ENCODE results near the gene PPP1CC. TPM values are rescaled to one million over a fixed set of nuclear protein-coding genes. Genes with fewer than 3 reads are reported as not detected.

PPP1CC gene
- polyA plus RNA-seq, 1 donor from 2014 or later: 188 TPM

DNA sequence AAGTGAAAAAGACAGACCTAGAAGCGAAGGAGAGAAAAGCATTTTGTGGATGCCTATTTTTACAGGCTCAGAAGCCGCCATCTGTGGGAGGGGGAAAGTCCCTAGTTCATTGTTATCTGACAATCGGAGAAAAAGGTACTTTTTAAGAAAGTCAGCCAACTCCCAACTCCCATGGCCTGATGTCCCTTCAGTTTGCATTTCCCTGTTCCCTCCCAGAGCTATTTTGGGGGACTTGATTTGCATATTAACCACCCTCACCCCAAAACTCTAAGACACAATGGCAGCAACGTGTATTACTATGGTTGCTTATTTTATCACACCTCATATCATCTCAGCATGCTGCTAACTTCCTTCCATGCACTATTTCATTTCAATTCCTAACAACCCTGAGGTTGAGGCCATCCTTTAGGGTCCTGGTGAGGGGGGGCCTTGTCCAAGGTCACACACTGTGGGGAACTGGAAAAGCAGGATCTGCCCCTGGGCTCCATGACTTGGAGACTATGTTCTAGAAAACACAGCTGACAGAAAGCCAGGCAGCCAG is 72.5 kb downstream of the PPP1CC start:
- H3K36me3 ChIP-seq (ENCODE audit: insufficient read depth, low read length): no peaks in the 10 kb centered on the region
- no peak for TF ChIP-seq POLR2AphosphoS5 (IDR thresholded peaks at IDR 0.05)
- TF ChIP-seq EZH2 (IDR thresholded peaks at IDR 0.05; ENCODE audit: borderline replicate concordance, insufficient read depth, low read length, poor library complexity, severe bottlenecking): no peak
- TF ChIP-seq MXI1 (conservative IDR thresholded peaks at IDR 0.05; ENCODE audit: poor library complexity, severe bottlenecking): no peak
- H3K4me2 ChIP-seq (ENCODE audit: low read length): no peak overlapping the region
- no peaks in the 10 kb centered on the region for H3K27me3 ChIP-seq (ENCODE audit: insufficient read depth, low read depth, low read length)
- no peak overlapping the region for H2AFZ ChIP-seq (ENCODE audit: low read depth, low read length)
- no peaks in the 10 kb centered on the region for H3K9me2 ChIP-seq (ENCODE audit: insufficient read depth, low read length)
- H3K27ac ChIP-seq (ENCODE audit: low read length): no peak overlapping the region
- H3K9ac ChIP-seq (ENCODE audit: low read length): no peak overlapping the region
- no peaks in the 10 kb centered on the region for H3K79me2 ChIP-seq (replicated peaks; ENCODE audit: insufficient read depth, low read length)
- H3F3A ChIP-seq (ENCODE audit: insufficient read depth, low read length, poor library complexity, severe bottlenecking): no peaks in the 10 kb centered on the region
- no peaks in the 10 kb centered on the region for H3K9me3 ChIP-seq (ENCODE audit: low read length)
- H3K4me3 ChIP-seq (ENCODE audit: low read length): no peak overlapping the region
- H4K20me1 ChIP-seq (ENCODE audit: insufficient read depth): no peaks in the 10 kb centered on the region

Other genes with a start within 250 kb of the PPP1CC start
- gene VPS29, start 240.8 kb downstream of the PPP1CC start, polyA plus RNA-seq: 186 and 222 TPM in 2 replicates
- 0.68 and 0.90 TPM in 2 replicates for gene RAD9B, start 240.6 kb downstream of the PPP1CC start, polyA plus RNA-seq
- 7.1 and 7.2 TPM in 2 replicates for gene PPTC7, start 159.6 kb downstream of the PPP1CC start, polyA plus RNA-seq
- gene TCTN1, start 128.8 kb downstream of the PPP1CC start, polyA plus RNA-seq: 58.3 and 63.2 TPM in 2 replicates
- gene HVCN1, start 53.8 kb downstream of the PPP1CC start, polyA plus RNA-seq: not detected in 2 replicates
- not detected in 2 replicates for gene CCDC63, start 104.1 kb upstream of the PPP1CC start, polyA plus RNA-seq
- not detected in 2 replicates for gene MYL2, start 177.7 kb upstream of the PPP1CC start, polyA plus RNA-seq

Measured in neural cell (in vitro differentiated cells).